Subcutaneous adipose tissue (tissue), 4 donors: Measurements from ENCODE around the gene LRMDA. TPM values are rescaled to one million over a fixed set of nuclear protein-coding genes. Genes with fewer than 3 reads are reported as not detected.

Experiments used
- total RNA-seq, 4 donors: library from RNA; depleted of rRNA; stranded (reverse); fragments of >200 nt; gene quantifications; one replicate each; pipeline ENCODE4 v1.1.0, GENCODE V29; 2016
- TF ChIP-seq, protein P1 (sequence below): fragments of 450-650 bp; IDR thresholded peaks from one replicate; pipeline ENCODE4 v1.5.1; 2016; ENCODE audit warnings: low read depth, mild to moderate bottlenecking, control low read depth, antibody characterized with exemption, moderate library complexity

LRMDA gene
- total RNA-seq, 4 donors from 2014 or later: 17.4 to 92.1 (median 22.8) TPM

- TF ChIP-seq, protein P1, sequence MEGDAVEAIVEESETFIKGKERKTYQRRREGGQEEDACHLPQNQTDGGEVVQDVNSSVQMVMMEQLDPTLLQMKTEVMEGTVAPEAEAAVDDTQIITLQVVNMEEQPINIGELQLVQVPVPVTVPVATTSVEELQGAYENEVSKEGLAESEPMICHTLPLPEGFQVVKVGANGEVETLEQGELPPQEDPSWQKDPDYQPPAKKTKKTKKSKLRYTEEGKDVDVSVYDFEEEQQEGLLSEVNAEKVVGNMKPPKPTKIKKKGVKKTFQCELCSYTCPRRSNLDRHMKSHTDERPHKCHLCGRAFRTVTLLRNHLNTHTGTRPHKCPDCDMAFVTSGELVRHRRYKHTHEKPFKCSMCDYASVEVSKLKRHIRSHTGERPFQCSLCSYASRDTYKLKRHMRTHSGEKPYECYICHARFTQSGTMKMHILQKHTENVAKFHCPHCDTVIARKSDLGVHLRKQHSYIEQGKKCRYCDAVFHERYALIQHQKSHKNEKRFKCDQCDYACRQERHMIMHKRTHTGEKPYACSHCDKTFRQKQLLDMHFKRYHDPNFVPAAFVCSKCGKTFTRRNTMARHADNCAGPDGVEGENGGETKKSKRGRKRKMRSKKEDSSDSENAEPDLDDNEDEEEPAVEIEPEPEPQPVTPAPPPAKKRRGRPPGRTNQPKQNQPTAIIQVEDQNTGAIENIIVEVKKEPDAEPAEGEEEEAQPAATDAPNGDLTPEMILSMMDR: no peak
Measured at GRCh38 chr10:76492026-76492425, 1060.6 kb downstream of the LRMDA start.

GRCh38 chr10:76492678-76493472, 1061.5 kb downstream of the LRMDA start:
- TF ChIP-seq, protein P1: no peak

GRCh38 chr10:76497666-76498065, 1066.2 kb downstream of the LRMDA start:
- TF ChIP-seq, protein P1: no peak

DNA sequence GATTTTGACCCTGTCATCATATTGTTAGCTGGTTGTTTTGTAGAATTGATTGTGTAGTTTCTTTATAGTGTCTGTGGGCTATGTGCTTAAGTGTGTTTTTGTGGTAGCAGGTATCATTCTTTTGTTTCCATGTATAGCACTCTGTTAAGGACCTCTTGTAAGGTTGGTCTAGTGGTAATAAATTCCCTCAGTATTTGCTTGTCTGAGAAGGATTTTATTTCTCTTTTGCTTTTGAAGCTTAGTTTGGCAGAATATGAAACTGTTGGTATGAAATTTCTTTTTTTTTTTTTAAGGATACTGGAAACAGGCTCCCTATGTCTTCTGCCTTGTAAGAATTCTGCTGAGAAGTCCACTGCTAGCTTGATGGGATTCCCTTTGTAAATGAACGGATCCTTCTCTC, 1073.4 kb downstream of the LRMDA start:
- TF ChIP-seq, protein P1: no peak

GRCh38 chr10:76509446-76509845, 1078.0 kb downstream of the LRMDA start:
- TF ChIP-seq, protein P1: no peak

GRCh38 chr10:76514321-76514720, 1082.9 kb downstream of the LRMDA start:
- TF ChIP-seq, protein P1: no peak

GRCh38 chr10:76514869-76515268, 1083.4 kb downstream of the LRMDA start:
- TF ChIP-seq, protein P1: no peak
